GM23338 (cell line): ENCODE measurements around the gene WNK2.

Experiments used
- CREB1 ChIP-seq: fragments of 250-450 bp; sonication (Bioruptor Pico); IDR thresholded peaks from 2 replicates; pipeline ENCODE4 v1.5.0; 2020; ENCODE audit warnings: low read depth, mild to moderate bottlenecking, moderate library complexity
- CTCF ChIP-seq, 2 experiments: fragments of 200-600 bp in 1 of 2; sonication (generic) in 1 of 2; conservative IDR thresholded peaks; 2 replicates each; pipeline versions ENCODE4 v1.5.1 to v1.6.1; 2016 to 2017; ENCODE audit warnings: antibody characterized with exemption in 2 of 2, low read depth in 2 of 2, mild to moderate bottlenecking in 2 of 2, moderate library complexity in 1 of 2
- ETS1 ChIP-seq: IDR thresholded peaks from 2 replicates; pipeline ENCODE4 v1.6.1; 2016; ENCODE audit warnings: antibody characterized with exemption
- EZH2 ChIP-seq: fragments of 200-600 bp; sonication (generic); IDR thresholded peaks from one replicate; pipeline ENCODE4 v1.8.0; 2017; ENCODE audit warnings: antibody characterized with exemption, mild to moderate bottlenecking, low read depth; ENCODE audit not compliant: unreplicated experiment
- EZH2phosphoT487 ChIP-seq: fragments of 200-600 bp; sonication (generic); IDR thresholded peaks from one replicate; pipeline ENCODE4 v1.8.1; 2018; ENCODE audit warnings: antibody characterized with exemption; ENCODE audit not compliant: unreplicated experiment
- JUNB ChIP-seq: IDR thresholded peaks from one replicate; pipeline ENCODE4 v1.6.1; 2016; ENCODE audit warnings: antibody characterized with exemption; ENCODE audit not compliant: unreplicated experiment
- NANOG ChIP-seq: IDR thresholded peaks from 2 replicates; pipeline ENCODE4 v1.6.1; 2016; ENCODE audit warnings: antibody characterized with exemption, borderline replicate concordance
- POLR2AphosphoS5 ChIP-seq: IDR thresholded peaks from 2 replicates; pipeline ENCODE4 v1.6.1; 2016; ENCODE audit warnings: antibody characterized with exemption, low read depth
- REST ChIP-seq: IDR thresholded peaks from one replicate; pipeline ENCODE4 v1.6.1; 2018; ENCODE audit warnings: antibody characterized with exemption; ENCODE audit not compliant: unreplicated experiment
- ZNF114 ChIP-seq: fragments of 250-450 bp; sonication (Bioruptor Pico); IDR thresholded peaks from 2 replicates; pipeline ENCODE4 v1.5.0; 2020; ENCODE audit warnings: mild to moderate bottlenecking, moderate library complexity

- TF ChIP-seq EZH2 = no peak
- no peak for TF ChIP-seq CTCF (conservative IDR thresholded peaks at IDR 0.05; ENCODE audit: low read depth in 2 of 2)
- no peak for TF ChIP-seq POLR2AphosphoS5
- no peak for TF ChIP-seq REST
- no peak for TF ChIP-seq NANOG
- TF ChIP-seq JUNB = no peak
- no peak for TF ChIP-seq EZH2phosphoT487
- TF ChIP-seq CREB1 (CRISPR knock-in tag) = no peak
- no peak for TF ChIP-seq ZNF114
- no peak for TF ChIP-seq ETS1
Measured at GRCh38 chr9:93246526-93246925, 62.6 kb downstream of the WNK2 start.
